H7 (cell line): Measurements from ENCODE around the gene BCL7C. TPM values are rescaled to one million over a fixed set of nuclear protein-coding genes. Genes with fewer than 3 reads are reported as not detected.
"Not testable (repeated sequence)": the region's sequence is repeated elsewhere in the genome, so short reads cannot be mapped to it uniquely, and the experiment has no call there.

ENCODE experiments used
- DNase-seq: peaks from one replicate; pipeline ENCODE4 v3.0.0; 2012
- H3K27me3 ChIP-seq: 2 replicates; pipeline ENCODE4 v1.6.0; 2011; ENCODE audit warnings: mild to moderate bottlenecking, low read length; ENCODE audit not compliant: control insufficient read depth, insufficient read depth
- H3K36me3 ChIP-seq: replicated peaks from 2 replicates; pipeline ENCODE4 v1.5.1; 2011; ENCODE audit warnings: low read length; ENCODE audit not compliant: control insufficient read depth, insufficient read depth
- H3K4me3 ChIP-seq: 2 replicates; pipeline ENCODE4 v1.5.1; 2011; ENCODE audit warnings: low read depth, mild to moderate bottlenecking, control low read depth, low read length, moderate library complexity; ENCODE audit not compliant: insufficient read depth
- total RNA-seq: library from RNA; depleted of rRNA; stranded (reverse); fragments of >200 nt; shearing (Covaris generic); gene quantifications from 2 replicates; pipeline ENCODE4 v1.2.3, GENCODE V29; 2014; rRNA removed

The BCL7C gene
- total RNA-seq: 16.4 and 35.5 TPM in 2 replicates

- Histone ChIP-seq H3K4me3 (peak within 1 kb of the TSS; percentile 93), H3K36me3 (peaks cover 3% of the 10 kb centered on the region), H3K27me3 (peaks cover 5% of the 10 kb centered on the region; the same call in 1 of the 2 replicates)
- DNase-seq: peak; percentile 98
Measured at GRCh38 chr16:30893744-30894539, at the start of gene BCL7C. TSS of gene BCL7C (minus strand) at chr16:30894077. CDS start at chr16:30893944, 133 bp downstream.

- Histone ChIP-seq H3K4me3 (no peak overlapping the region), H3K27me3 (no peaks in the 10 kb centered on the region), H3K36me3 (peaks cover 17% of the 10 kb centered on the region)
- DNase-seq: no peak
Measured at GRCh38 chr16:30942426-30942806, 48.5 kb upstream of the BCL7C start.

GRCh38 chr16:30941600-30942425, 47.9 kb upstream of the BCL7C start:
- H3K27me3 ChIP-seq: no peaks in the 10 kb centered on the region
- H3K36me3 ChIP-seq: peaks cover 19% of the 10 kb centered on the region
- no peak overlapping the region for H3K4me3 ChIP-seq
- peak; percentile 93 for DNase-seq

- H3K36me3 ChIP-seq: peaks cover 20% of the 10 kb centered on the region
- H3K27me3 ChIP-seq, H3K4me3 ChIP-seq, DNase-seq: not testable (repeated sequence)
Measured at GRCh38 chr16:30939571-30939970, 45.7 kb upstream of the BCL7C start.

GRCh38 chr16:30937692-30938091, 43.8 kb upstream of the BCL7C start:
- peaks cover 11% of the 10 kb centered on the region for H3K36me3 ChIP-seq
- no peak for DNase-seq
- H3K27me3 ChIP-seq: no peaks in the 10 kb centered on the region
- no peak overlapping the region for H3K4me3 ChIP-seq

GRCh38 chr16:30934827-30935557, 41.1 kb upstream of the BCL7C start:
- no peak overlapping the region for H3K4me3 ChIP-seq
- H3K27me3 ChIP-seq: no peaks in the 10 kb centered on the region
- peak; percentile 89 for DNase-seq
- H3K36me3 ChIP-seq: peaks cover 20% of the 10 kb centered on the region

GRCh38 chr16:30931068-30931650, 37.3 kb upstream of the BCL7C start:
- Histone ChIP-seq H3K27me3 (no peaks in the 10 kb centered on the region), H3K36me3 (peaks cover 24% of the 10 kb centered on the region), H3K4me3 (no peak overlapping the region)
- DNase-seq: no peak

- DNase-seq: no peak
- Histone ChIP-seq H3K4me3 (no peak overlapping the region), H3K36me3 (peaks cover 21% of the 10 kb centered on the region), H3K27me3 (no peaks in the 10 kb centered on the region)
Measured at GRCh38 chr16:30930160-30930571, 36.3 kb upstream of the BCL7C start.

- Histone ChIP-seq H3K27me3 (no peaks in the 10 kb centered on the region), H3K36me3 (peaks cover 21% of the 10 kb centered on the region), H3K4me3 (no peak overlapping the region)
- peak; percentile 31 for DNase-seq
Measured at GRCh38 chr16:30929167-30929566, 35.3 kb upstream of the BCL7C start.

- peaks cover 21% of the 10 kb centered on the region for H3K36me3 ChIP-seq
- no peak overlapping the region for H3K4me3 ChIP-seq
- no peaks in the 10 kb centered on the region for H3K27me3 ChIP-seq
- DNase-seq: no peak
Measured at GRCh38 chr16:30928390-30928789, 34.5 kb upstream of the BCL7C start.

- H3K27me3 ChIP-seq: no peaks in the 10 kb centered on the region
- peak; percentile 98 for DNase-seq
- H3K4me3 ChIP-seq: no peak overlapping the region
- peaks cover 21% of the 10 kb centered on the region for H3K36me3 ChIP-seq
Measured at GRCh38 chr16:30927789-30928378, 34.0 kb upstream of the BCL7C start.

GRCh38 chr16:30926937-30927788, 33.3 kb upstream of the BCL7C start:
- Histone ChIP-seq H3K27me3 (no peaks in the 10 kb centered on the region), H3K36me3 (peaks cover 17% of the 10 kb centered on the region), H3K4me3 (no peak overlapping the region)
- peak; percentile 19 for DNase-seq
